Omental fat pad (tissue), 4 donors: ENCODE data around the gene DIP2C. TPM values are rescaled to one million over a fixed set of nuclear protein-coding genes. Genes with fewer than 3 reads are reported as not detected.
A peak's percentile ranks its signal among the peaks of the same experiment; 100 is the strongest.

Experiments
- ATAC-seq: fragments of 150-250 bp; one replicate; pipeline ENCODE4 v1.9.1; 2016; ENCODE audit warnings: mild to moderate bottlenecking, moderate library complexity; ENCODE audit not compliant: low FRiP score
- DNase-seq: peaks from one replicate; pipeline ENCODE4 v3.0.0-alpha.2; 2019; ENCODE audit warnings: low spot score
- small RNA-seq: library from RNA; depleted of rRNA; stranded (forward); fragments of <200 nt; gene quantifications from one replicate; pipeline ENCODE3, GENCODE V24; 2016
- total RNA-seq, 4 donors: library from RNA; depleted of rRNA; stranded (reverse); fragments of >200 nt; gene quantifications; one replicate each; pipeline ENCODE4 v1.1.0, GENCODE V29; 2016
- TF ChIP-seq, protein P1 (sequence below), 3 donors: fragments of 450-650 bp; IDR thresholded peaks; one replicate each; pipeline ENCODE4 v1.5.1; 2016 to 2017; ENCODE audit warnings: antibody characterized with exemption in 3 of 3, mild to moderate bottlenecking in 3 of 3, moderate library complexity in 2 of 3

Gene DIP2C
- total RNA-seq, 4 donors from 2014 or later = 19.7 to 56.5 (median 31.1) TPM

DNA sequence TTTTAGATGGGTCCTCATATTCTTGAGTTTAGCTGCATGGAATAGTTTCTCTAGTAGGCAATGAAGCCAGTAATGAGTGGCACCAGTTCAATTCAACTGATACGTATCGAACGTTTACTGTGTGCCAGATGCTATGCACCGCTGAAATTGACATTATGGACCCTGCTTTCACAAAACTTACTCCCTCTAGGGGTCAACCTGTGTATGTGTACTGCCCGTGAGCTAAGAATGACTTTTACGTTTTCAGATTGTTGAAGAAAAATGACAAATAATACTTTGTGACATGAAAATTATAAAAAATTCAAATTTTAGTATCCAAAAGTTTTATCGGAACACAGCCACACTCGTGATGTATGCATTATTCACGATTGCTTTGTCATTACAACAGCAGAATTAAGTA, 458.7 kb downstream of the DIP2C start:
- DNase-seq (no peak), ATAC-seq (no peak)
- TF ChIP-seq, protein P1, sequence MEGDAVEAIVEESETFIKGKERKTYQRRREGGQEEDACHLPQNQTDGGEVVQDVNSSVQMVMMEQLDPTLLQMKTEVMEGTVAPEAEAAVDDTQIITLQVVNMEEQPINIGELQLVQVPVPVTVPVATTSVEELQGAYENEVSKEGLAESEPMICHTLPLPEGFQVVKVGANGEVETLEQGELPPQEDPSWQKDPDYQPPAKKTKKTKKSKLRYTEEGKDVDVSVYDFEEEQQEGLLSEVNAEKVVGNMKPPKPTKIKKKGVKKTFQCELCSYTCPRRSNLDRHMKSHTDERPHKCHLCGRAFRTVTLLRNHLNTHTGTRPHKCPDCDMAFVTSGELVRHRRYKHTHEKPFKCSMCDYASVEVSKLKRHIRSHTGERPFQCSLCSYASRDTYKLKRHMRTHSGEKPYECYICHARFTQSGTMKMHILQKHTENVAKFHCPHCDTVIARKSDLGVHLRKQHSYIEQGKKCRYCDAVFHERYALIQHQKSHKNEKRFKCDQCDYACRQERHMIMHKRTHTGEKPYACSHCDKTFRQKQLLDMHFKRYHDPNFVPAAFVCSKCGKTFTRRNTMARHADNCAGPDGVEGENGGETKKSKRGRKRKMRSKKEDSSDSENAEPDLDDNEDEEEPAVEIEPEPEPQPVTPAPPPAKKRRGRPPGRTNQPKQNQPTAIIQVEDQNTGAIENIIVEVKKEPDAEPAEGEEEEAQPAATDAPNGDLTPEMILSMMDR (IDR thresholded peaks at IDR 0.05) = no peak

- TF ChIP-seq, protein P1 (IDR thresholded peaks at IDR 0.05) = no peak
- ATAC-seq = no peak
- DNase-seq = no peak
Observed at GRCh38 chr10:228366-228765, 461.1 kb downstream of the DIP2C start.

- peak; percentile 71 for ATAC-seq
- DNase-seq = no peak
Observed at GRCh38 chr10:227014-227413, 462.5 kb downstream of the DIP2C start.

DNA sequence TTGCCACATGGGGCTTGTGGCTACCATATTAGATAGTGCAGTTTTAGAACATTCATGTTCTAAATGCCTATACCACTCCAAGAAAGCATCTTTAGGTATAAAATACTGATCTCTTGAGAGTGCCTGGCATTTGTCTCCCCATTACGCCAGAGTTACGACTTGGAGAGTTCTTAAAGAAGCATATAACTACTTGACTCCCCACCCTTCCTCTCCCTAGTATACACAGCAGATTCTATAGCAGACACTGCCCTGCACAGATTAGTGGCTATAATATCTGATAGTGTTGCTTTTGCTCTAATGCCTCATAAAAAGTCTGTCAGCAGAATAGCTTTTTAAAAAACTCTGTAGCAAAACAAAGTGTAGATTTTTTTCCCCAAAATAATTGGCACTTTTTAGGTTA, 463.4 kb downstream of the DIP2C start:
- DNase-seq = no peak
- no peak for ATAC-seq
- TF ChIP-seq, protein P1 (IDR thresholded peaks at IDR 0.05) = no peak

More at GRCh38 chr10:227014-227413, 462.5 kb downstream of the DIP2C start:
- TF ChIP-seq, protein P1 (IDR thresholded peaks at IDR 0.05) = no peak

- DNase-seq (no peak), ATAC-seq (no peak)
- TF ChIP-seq, protein P1 (IDR thresholded peaks at IDR 0.05) = no peak
Observed at GRCh38 chr10:224571-224970, 464.9 kb downstream of the DIP2C start.

Small RNA genes within 50 kb of the gene (small RNA-seq; reads per million reads assigned to genes)
- gene MIR5699 = not detected
- gene RN7SL754P = not detected
- gene RNA5SP298 = not detected

Other genes with a start within 250 kb of the DIP2C start
- 100 to 1,000 TPM in 1 of 4 donors, 10 to 100 TPM in 3; 37.2 to 103 (median 54.7) TPM for gene LARP4B, start 242.0 kb upstream of the DIP2C start, total RNA-seq